ENCODE measurements around the gene MN1.

DNA sequence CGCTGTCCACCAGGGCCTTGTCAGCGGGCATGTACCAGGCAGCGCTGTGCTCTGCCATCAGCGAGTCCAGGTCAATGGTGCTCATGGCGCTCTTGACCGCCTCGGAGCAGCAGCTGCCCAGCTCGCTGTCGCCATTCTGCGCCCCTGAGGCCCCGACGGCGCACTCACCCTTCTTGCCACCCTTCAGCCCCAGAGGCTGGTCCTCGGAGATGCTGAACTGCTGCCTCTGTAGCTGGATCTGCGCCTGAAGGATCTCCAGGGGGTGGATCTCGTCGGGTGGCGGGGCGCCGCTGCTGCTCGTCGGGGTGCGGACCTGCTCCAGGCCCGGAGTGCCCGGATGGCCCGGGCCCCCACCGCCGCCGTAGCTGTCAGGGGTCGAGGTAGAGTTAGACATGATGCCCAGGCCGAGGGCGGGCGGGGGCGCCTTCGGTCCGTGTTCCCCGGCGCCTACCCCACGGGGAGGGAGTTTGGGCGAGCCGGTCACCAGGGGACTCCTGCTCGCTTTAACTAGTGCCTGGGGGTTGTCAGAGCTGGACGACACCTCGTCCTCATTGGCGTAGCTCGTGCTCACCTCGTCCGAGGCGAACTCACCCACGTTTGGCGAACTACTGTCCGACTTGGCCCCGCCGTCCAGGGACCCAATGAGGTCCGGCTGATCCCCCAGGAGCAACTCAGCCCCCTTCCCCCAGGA is 4.6 kb downstream of the MN1 start:
- TF ChIP-seq, protein P1, sequence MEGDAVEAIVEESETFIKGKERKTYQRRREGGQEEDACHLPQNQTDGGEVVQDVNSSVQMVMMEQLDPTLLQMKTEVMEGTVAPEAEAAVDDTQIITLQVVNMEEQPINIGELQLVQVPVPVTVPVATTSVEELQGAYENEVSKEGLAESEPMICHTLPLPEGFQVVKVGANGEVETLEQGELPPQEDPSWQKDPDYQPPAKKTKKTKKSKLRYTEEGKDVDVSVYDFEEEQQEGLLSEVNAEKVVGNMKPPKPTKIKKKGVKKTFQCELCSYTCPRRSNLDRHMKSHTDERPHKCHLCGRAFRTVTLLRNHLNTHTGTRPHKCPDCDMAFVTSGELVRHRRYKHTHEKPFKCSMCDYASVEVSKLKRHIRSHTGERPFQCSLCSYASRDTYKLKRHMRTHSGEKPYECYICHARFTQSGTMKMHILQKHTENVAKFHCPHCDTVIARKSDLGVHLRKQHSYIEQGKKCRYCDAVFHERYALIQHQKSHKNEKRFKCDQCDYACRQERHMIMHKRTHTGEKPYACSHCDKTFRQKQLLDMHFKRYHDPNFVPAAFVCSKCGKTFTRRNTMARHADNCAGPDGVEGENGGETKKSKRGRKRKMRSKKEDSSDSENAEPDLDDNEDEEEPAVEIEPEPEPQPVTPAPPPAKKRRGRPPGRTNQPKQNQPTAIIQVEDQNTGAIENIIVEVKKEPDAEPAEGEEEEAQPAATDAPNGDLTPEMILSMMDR (IDR thresholded peaks at IDR 0.05): no peak
- no peak for TF ChIP-seq EZH2 (IDR thresholded peaks at IDR 0.05; ENCODE audit: borderline replicate concordance, insufficient read depth, low read depth, low read length, poor library complexity, severe bottlenecking)
